Muscle of arm (tissue), 12 donors: ENCODE measurements around the gene PNMT. TPM values are rescaled to one million over a fixed set of nuclear protein-coding genes. Genes with fewer than 3 reads are reported as not detected.

Experiments
- DNase-seq: peaks from one replicate; pipeline ENCODE4 v3.0.0-alpha.2; 2013
- polyA plus RNA-seq, 12 donors: library from polyadenylated mRNA; unstranded; fragments of 120-200 nt; gene quantifications; one replicate each; pipeline ENCODE4 v1.2.1, GENCODE V29; 2013; ENCODE audit not compliant: insufficient read length in 12 of 12

PNMT gene
- polyA plus RNA-seq, 12 donors: 1.2 to 7.5 (median 3.6) TPM; not detected in 2

DNA sequence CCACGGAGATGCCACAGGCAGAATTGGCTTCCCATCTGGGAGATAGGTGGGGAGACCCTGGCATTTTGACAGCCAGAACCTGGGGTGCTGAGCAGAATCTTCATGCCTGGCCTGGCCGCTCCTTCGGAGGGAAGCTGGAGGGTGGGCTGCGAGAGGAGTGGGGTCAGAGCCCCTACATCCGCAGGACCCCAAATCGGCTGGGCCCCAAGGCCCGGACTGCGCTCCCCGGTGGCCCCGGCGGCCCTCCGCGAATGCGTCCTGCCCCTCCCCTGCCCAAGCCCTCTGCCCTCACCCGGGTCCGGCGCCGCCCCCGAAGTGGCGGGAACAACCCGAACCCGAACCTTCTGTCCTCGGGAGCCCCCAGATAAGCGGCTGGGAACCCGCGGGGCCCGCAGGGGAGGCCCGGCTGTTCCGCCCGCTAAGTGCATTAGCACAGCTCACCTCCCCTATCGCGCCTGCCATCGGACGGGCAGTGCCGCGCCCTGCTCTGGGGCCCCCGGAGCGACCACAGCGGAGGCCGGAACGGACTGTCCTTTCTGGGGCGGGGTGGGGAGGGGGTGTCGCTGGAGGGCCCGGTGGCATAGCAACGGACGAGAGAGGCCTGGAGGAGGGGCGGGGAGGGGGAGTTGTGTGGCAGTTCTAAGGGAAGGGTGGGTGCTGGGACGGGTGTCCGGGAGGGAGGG lies 850 bp upstream of the PNMT start:
- DNase-seq: no peak

DNA sequence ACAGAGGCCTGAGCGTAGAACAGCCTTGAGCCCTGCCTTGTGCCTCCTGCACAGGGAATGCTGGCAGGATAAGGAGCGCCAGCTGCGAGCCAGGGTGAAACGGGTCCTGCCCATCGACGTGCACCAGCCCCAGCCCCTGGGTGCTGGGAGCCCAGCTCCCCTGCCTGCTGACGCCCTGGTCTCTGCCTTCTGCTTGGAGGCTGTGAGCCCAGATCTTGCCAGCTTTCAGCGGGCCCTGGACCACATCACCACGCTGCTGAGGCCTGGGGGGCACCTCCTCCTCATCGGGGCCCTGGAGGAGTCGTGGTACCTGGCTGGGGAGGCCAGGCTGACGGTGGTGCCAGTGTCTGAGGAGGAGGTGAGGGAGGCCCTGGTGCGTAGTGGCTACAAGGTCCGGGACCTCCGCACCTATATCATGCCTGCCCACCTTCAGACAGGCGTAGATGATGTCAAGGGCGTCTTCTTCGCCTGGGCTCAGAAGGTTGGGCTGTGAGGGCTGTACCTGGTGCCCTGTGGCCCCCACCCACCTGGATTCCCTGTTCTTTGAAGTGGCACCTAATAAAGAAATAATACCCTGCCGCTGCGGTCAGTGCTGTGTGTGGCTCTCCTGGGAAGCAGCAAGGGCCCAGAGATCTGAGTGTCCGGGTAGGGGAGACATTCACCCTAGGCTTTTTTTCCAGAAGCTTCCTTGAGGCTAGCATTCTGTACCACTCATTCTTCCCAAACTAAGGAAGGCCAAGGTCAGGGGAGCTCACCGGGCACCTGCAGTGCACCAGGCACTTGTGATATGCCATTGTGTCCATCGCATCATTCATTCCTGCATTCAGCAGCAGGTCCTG lies 1.9 kb downstream of the PNMT start:
- no peak for DNase-seq

DNA sequence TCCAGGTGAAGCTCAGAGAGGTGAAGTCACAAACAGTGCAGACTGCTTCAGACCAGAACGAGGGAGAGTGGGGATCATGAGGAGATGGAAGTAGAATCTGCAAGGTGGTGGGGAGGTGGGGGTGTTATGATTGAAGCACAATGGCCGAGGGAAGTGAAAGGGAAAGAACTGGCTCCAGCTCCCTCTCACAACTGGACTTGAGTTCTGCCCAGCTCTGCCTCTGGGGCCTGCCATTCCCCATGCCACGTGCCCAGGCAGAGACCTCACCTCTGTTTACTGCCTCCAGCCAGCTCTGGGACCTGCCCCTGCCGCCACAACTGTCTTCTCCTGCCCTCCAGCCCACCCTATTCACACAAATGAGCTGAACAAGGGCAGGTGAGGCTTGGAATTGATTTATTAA lies 2.5 kb downstream of the PNMT start:
- DNase-seq: no peak

DNA sequence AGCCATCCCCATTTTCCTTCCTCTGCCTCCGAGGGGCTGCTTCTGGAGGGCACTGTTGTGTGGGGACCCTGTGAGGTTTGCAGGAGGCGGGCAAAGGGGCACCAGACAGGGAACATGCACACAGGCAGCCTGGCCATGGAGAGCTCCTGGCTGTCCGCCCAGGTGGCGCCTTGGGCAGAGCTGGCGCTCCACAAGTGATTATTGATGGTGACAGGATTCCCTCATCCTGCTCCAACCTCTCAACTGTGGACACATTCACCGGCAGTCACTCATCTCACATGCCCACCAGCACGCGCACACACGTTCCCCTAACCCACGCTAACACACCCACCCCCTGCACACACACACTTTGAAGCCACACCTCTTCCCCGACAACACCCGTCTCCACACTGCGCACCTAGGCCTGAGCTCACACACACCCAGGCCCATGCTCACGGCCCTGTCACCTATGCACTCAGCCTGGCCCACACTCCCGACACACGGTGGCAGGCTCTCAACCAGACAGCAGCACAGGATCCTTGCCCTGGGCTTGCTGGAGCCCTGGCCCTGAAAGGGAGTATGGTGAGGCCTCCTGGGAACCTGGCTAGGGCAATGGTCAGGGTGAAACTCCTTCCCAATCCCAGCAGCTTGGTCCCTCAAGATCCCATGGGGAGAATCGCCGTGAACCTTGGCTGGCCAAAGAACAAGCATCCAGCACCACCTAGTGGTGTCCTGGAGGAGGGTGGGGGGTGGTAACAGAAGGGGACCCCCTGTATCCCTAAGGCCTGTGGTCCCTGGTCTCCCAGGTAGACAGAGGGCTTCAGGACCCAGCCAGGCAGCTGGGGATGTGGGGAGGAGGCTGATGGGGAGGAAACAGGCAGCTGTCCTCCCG lies 3.6 kb downstream of the PNMT start:
- no peak for DNase-seq

DNA sequence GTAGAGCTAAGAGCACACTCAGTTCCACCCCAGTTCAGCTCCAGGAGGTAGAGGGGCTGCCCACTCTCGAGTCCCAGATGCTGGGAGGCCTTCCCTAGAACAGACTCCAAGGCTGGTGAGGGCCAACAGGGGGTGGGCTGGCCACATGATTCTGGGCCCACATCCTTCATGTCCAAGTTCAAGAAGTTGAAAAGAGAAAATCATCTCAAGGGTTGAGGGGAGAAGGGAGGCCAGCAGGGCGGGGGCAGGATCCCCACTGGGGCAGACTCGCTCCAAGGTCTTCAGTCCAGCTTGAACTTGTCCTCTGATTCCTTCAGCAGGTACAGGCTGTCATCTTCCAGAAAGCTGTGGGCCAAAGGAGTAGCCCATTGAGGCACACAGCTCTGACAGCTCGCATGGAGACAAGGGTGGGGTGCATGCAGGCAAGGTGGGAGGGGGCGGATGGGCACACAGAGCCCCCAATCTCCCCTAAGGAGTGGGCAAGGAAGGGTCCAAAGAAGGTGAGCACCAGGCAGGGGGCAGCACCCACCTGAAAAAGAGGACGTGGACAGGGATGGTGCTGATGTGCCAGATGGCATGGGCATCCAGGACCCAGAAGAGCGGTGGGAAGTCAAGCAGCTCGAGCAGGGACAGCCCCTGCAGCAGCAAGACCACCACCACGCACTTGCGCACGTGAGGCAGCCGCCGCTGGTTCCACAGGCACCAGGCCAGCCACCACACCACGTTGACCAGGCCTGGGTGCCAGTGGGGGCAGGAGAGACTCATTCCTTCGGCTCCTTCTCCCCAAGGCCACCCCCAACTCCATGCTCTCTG lies 4.5 kb downstream of the PNMT start:
- no peak for DNase-seq

DNA sequence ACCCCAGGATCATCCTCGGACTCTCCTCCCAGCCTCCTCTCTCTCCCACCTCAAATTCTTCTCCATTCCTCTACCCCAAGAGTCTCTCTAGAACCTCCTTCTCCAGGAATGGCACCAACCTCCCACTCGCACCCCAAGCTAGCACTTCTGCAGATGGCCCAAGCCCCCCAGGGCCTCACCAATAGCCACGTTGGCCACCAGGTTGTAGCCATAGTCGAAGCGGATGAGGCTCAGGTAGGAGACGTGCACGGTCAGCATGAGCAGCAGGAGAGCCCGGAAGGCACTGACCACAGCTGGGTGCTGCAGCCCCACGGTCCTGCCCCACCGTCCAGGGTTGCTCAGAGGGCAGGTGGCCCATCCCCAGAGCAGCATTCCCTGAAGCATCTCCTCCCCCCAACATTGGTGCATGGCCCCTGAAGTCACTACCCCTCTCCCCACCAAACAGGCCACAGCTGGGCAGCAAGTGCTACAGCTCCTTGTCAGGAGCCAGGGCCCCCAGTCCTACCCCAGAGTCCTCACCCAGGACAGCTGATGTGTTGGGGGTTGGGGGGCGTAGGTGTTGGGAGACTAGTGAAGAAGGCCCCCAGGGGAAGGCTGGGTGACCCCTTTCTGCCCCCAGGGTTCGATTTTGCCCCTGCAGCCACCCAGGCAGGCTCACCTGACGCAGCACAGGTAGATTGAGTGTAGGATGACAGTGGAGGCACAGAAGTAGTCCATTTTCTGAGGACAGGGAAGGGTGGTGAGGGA lies 5.3 kb downstream of the PNMT start:
- DNase-seq: no peak

DNA sequence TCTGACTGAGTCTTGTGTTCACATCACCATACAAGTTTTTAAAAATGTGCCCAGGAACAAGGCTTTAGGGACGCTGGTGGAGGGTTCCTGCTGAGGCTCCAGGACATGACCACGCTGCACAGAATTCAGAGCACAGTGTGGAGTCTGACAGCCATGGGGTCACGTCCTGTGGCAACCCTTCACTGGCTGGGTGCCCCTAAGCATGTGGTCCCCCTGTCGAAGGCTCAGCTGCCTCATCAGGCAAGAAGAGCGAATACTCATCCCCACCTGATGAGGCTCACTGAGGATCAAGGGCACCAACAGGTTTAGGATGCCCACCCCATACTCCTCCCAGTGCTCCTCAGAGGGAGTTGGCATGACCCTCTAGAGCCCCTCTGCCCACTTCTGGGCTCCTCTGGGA lies 5.9 kb downstream of the PNMT start:
- no peak for DNase-seq

DNA sequence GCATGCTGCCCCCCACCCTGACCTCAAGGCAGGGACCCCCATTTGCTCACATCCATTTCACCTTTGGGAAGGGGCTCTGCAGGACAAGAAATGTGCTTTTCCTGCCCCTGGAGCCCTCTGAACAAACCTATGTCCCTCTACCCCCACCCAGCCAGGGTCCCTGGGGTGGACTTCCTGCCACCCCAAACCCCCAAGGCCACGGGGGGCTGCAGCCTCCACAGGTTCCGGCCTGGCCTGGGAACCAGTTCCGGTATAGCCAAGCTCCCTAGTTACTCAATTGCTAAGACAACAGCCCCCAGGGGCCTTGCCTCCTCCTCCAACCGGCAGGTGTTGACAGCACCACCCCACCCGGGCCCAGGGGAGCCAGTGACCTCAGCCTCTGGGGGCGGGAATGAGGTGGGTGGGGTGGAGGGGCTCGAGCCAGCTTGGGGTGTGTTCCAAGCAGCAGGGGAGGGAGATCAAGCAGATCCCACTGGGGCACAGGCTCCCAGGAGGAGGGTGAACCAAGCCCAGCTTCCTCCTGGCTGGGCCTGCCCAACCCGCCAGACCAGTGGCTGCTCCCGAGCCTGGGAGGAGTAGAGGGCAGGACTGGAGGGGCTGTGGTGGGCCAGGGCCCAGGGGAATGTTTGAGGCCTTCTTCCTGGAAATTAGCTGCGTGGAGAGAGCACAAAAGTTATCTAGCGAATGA lies 6.6 kb downstream of the PNMT start:
- DNase-seq: no peak

DNA sequence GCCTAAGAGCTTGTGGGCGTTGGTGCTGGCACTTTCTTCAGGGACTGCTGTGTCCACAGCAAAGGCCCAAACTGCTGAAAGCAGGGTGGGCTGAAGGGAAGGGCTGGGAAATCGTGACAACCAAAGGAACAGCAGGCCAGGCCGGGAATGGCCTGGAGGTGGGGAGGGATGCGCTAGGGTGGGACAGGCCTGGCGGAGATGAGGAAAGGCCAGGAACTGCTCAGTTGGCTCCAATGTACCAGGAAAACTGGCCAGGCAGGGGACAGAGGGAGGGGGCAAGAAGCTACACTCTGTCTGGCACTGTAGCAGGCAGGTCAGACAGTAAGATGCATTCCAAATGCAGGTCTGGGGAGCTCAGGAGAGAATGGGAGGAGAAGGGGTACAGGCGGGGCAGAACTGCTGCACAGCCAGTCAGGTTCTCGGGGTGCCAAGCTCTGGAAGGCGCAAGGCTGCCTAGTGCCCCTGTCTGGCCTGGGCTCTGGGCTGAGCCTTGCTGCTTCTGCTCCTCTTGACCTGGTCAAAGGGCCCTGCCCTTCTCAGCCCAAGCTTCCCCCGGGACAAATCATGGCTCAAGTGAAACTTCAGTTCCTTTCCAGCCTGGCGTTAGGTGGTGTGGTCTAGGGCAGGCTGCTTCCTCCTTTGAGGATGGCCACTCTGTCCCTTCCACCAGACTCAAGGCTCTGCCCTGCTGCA lies 7.3 kb downstream of the PNMT start:
- DNase-seq: no peak

DNA sequence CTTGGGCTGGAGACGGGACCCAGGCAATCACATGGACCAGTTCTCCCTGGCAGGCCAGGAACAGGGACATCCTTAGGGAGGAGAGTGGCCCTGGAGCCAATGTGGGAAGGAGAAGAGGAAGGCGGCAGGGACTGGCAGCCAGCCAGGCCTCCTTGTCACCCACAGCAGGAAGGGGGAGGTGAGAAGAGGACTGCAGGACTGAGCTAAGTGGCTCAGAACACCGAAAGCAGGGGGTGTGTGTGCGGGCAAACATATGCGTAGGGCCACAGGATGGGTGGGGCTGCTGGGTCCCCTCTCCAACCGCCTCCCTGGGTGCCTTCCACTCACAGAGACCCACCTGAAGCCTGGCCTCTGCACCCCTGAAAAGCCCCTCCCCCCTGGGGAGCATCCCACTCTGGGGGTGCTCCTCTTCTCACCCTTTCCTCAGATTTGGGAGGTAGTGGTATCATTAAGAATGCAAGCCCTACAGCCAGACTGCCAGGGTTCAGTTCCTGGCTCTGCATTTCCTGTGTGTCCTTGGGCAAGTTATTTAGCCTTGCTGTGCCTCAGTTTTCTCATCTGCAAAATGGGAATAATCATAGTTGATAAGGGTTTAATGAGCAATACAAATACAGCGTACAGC lies 8.1 kb downstream of the PNMT start:
- no peak for DNase-seq

DNA sequence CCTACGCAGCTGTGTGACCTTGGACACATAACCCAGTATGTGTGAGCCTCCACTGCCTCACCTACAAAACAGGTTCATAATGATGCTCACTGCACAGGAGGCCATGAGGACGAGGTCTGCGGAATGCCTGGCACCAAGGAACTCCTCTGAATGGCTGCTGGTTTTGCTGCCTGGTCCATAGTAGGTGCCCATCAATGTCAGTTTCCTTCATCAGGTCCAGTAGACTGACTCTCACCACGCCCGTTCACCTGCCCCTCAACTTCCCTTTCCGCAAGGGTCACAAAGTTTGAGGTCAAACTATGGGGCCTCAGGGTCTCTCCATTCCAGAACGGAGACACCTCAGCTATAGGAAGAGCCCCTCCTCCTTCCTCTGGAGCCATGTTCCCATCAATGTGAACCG lies 8.8 kb downstream of the PNMT start:
- DNase-seq: no peak

DNA sequence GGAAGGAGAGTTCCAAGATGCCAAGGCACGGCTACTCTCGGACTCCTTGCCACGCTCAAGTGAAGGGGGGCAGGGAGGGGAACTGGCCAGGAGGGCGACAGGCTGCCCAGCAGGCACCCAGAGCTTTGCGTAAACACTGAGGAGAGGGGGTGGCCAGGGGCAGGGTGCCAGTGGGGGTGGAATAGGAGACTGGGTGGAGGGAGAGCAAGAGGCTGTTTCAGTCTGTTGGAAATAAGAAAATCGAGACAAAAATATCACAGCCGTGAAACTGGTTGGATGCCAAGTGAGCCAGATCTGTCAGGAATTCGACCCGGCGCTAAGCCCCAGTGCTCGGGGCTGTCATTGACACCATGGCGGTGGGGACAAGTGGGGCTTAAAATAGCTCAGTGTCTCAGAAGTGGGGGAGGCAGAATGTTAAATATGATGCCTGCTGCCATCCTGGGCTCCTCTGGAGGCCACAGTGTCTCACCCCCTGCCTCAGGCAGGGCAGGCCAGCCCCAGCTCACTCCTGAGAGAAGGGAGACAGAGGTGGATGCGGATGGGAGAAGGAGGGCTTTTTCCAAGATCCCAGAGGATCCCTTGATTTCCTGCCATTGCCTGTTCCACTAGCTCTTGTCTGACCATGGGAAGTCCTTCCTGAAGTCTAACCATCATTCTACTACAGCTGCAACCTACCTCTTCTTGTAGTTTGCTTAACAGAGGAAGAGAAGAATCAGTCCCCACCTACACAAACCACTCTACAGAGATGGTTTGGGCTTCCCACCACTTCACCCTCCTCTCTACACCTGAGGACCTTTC lies 9.5 kb downstream of the PNMT start:
- no peak for DNase-seq

DNA sequence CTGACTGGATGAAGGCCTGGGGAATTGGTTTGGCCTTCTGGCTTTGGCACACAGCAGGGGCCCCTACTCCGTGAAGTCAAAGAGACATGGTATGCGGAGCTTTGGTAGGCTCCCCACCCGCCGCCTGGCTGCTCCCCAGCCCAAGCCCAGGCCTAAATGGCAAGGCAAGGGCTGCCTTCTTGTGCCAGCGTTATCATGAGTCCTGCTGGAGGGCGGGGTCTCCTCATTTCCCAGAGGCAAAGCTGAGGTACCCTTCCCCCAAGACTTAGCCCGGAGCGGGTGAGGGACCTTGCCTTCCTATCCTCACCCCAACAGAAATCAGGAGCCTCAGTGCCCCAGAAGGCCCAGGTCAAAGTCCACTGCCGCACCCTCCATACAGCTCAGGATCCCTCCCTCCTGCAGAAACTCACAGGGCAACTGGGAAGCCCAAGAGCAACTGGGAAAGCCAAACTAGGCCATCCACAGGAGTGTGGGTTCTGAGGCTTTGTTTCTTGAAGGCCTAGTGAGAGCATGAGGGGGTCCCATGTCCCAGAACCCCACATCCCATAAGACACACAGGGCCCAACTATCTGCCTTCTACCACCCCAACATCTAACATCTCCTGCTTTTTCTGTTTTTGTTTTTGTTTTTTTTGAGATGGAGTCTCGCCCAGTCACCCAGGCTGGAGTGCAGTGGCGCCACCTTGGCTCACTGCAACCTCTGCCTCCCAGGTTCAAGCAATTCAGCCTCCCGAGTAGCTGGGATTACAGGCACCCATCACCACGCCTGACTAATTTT lies 10.3 kb downstream of the PNMT start:
- no peak for DNase-seq

DNA sequence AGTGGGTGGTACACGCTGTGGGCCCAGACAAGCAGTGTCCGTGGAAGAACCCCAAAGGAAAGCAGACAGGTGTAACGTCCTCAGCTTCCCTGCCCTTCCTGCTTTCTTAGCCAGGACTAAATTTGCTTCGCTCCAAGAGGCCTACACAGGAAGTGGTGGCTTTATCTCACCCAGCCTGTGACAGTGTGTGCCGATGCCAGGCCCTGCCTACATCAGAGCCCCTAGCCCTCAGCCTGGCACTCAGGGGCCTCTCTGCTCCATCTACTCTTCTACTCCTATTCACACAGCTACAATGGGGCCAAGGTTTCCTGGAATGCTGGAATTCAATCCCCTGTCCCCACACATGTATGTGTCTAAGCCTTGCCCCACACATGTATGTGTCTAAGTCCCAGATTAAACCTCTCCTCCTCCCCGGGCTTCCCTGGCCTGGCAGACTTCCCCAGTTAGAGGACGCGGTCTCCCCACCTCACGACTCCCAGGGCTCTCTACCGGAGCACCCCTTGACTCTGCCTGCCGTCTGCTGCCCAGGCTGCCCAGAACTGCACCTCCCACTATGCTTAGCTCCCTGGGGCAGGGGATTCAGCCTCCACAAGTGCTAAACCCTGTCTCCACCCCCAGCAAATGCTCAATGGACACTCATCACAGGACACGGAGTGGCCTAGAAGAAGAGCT lies 11.4 kb downstream of the PNMT start:
- DNase-seq: no peak

DNA sequence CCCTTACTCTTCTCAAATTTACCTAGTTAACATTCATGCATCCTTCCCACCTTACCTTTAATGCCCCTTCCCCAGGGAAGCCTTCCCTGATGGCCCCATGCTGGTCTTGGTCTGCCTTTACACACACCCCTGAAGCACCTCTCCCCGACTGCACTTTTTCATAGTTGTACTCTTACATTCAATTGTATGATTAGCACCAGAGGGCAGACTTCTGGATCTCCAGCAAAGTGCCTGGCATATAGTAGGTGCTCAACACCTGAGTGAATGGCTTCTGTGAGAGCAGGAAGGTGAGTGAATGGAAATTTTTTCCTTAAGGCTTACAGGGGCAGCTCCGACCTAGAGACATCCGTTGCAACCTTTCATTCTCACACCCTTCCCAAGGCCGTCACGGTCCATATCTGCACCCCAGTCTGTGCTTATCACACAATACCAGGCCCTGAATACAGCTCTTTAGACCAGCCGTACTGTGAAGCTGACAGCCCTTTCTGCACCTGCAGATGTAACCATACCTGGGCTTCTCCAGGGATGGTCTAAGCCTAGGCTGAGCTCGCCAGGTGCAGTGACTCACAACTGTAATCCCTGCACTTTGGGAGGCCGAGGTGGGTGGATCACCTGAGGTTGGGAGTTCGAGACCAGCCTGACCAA lies 15.2 kb downstream of the PNMT start:
- no peak for DNase-seq
